Endometrial microvascular endothelial cells (primary cell): ENCODE data around the gene BCL2L15. TPM values are rescaled to one million over a fixed set of nuclear protein-coding genes. Genes with fewer than 3 reads are reported as not detected.

Source experiments
- in situ Hi-C: cut with HindIII; loops from 2 replicates; pipeline ENCODE4 v1.10.0; 2017; ENCODE audit warnings: low sequenced_read_pairs, low pct_unique_long_range_greater_than_20kb; ENCODE audit errors: inconsistent ontology term
- total RNA-seq: library from RNA; depleted of rRNA; stranded (reverse); fragments of >200 nt; gene quantifications from one replicate; pipeline ENCODE4 v1.2.3, GENCODE V29; 2015; ENCODE audit errors: inconsistent ontology term

Gene BCL2L15
- under 0.01 TPM for total RNA-seq

- in situ Hi-C loops, result no loop called here
Measured at GRCh38 chr1:113887402-113888175, at the start of gene BCL2L15. Gene BCL2L15 (minus strand): TSS chr1:113887581. CDS start chr1:113887375, 206 bp downstream.

GRCh38 chr1:113937146-113937545 is 49.8 kb upstream of the BCL2L15 start:
- in situ Hi-C loops, result no loop called here

- in situ Hi-C loops, result no loop called here
Measured at GRCh38 chr1:113935970-113936369, 48.6 kb upstream of the BCL2L15 start.

- in situ Hi-C loops, result no loop called here
Measured at GRCh38 chr1:113935176-113935575, 47.8 kb upstream of the BCL2L15 start.

- in situ Hi-C loops, result no loop called here
Measured at GRCh38 chr1:113934511-113935055, 47.2 kb upstream of the BCL2L15 start.

- in situ Hi-C loops, result no loop called here
Measured at GRCh38 chr1:113934006-113934405, 46.6 kb upstream of the BCL2L15 start.

- in situ Hi-C loops, result no loop called here
Measured at GRCh38 chr1:113931451-113931851, 44.1 kb upstream of the BCL2L15 start.

GRCh38 chr1:113930499-113931161 is 43.2 kb upstream of the BCL2L15 start:
- in situ Hi-C loops, result no loop called here

- in situ Hi-C loops, result no loop called here
Measured at GRCh38 chr1:113929750-113930498, 42.5 kb upstream of the BCL2L15 start.

GRCh38 chr1:113928941-113929749 is 41.8 kb upstream of the BCL2L15 start, which contains the start of gene HIPK1:
Gene HIPK1 (plus strand): TSS chr1:113929324.
- in situ Hi-C loops, result no loop called here

GRCh38 chr1:113928187-113928930 is 41.0 kb upstream of the BCL2L15 start:
- in situ Hi-C loops, result no loop called here

GRCh38 chr1:113924473-113924872 is 37.1 kb upstream of the BCL2L15 start:
- in situ Hi-C loops, result no loop called here

GRCh38 chr1:113922957-113923356 is 35.6 kb upstream of the BCL2L15 start:
- in situ Hi-C loops, result no loop called here

- in situ Hi-C loops, result no loop called here
Measured at GRCh38 chr1:113918243-113918642, 30.9 kb upstream of the BCL2L15 start.

- in situ Hi-C loops, result no loop called here
Measured at GRCh38 chr1:113917400-113918082, 30.2 kb upstream of the BCL2L15 start.

GRCh38 chr1:113916974-113917373 is 29.6 kb upstream of the BCL2L15 start:
- in situ Hi-C loops, result no loop called here

- in situ Hi-C loops, result no loop called here
Measured at GRCh38 chr1:113913887-113914664, 26.7 kb upstream of the BCL2L15 start.
